B cell (primary cell): ENCODE measurements around the gene KRT77. TPM values are rescaled to one million over a fixed set of nuclear protein-coding genes. Genes with fewer than 3 reads are reported as not detected.

ENCODE experiments used
- ATAC-seq: fragments of 200-7000 bp; cut with Tn5 transposase; one replicate; pipeline ENCODE4 v1.10.0; 2021; ENCODE audit warnings: low read depth, mild to moderate bottlenecking, moderate number of reproducible peaks, moderate library complexity
- CTCF ChIA-PET: fragments of 350-600 bp; sonication (Branson Sonifier 250); formaldehyde crosslinking; loops from one replicate; lab custom pipeline; 2021; ENCODE audit warnings: antibody characterized with exemption, inconsistent platforms; lab: Charles Lee
- POLR2A ChIA-PET: fragments of 350-600 bp; sonication (Branson Sonifier 250); formaldehyde crosslinking; loops from one replicate; lab custom pipeline; 2021; ENCODE audit warnings: antibody characterized with exemption; lab: Charles Lee
- DNase-seq: peaks from one replicate; pipeline ENCODE4 v3.0.0; 2013
- H2AFZ ChIP-seq: 2 replicates; pipeline ENCODE4 v1.6.1; 2012; ENCODE audit warnings: mild to moderate bottlenecking, low read depth, low read length; ENCODE audit not compliant: insufficient read depth, poor library complexity, severe bottlenecking
- H3K27ac ChIP-seq, 2 donors: 1 replicate in 1 of 2; 2 replicates in 1 of 2; pipeline ENCODE4 v1.5.1; 2012 to 2013; ENCODE audit warnings: low read length in 2 of 2, mild to moderate bottlenecking in 2 of 2, moderate library complexity in 1 of 2
- H3K27me3 ChIP-seq, 4 experiments: fragments of 200-600 bp in 1 of 4; sonication (generic) in 1 of 4; replicated peaks in 1 of 4; 1 replicate in 2 of 4; 2 replicates in 2 of 4; pipeline versions ENCODE4 v1.6.1 to v1.7.0; 2013 to 2016; ENCODE audit warnings: low read length in 3 of 4, mild to moderate bottlenecking in 2 of 4, mixed read lengths in 1 of 4, moderate library complexity in 1 of 4; ENCODE audit not compliant: insufficient read depth in 4 of 4, control insufficient read depth in 3 of 4; ENCODE audit errors: control extremely low read depth in 1 of 4
- H3K36me3 ChIP-seq, 2 experiments: replicated peaks in 1 of 2; 1 replicate in 1 of 2; 2 replicates in 1 of 2; pipeline versions ENCODE4 v1.6.1 to v1.7.1; 2013; ENCODE audit warnings: low read length in 1 of 2; ENCODE audit not compliant: insufficient read depth in 2 of 2, control insufficient read depth in 1 of 2; ENCODE audit errors: control extremely low read depth in 1 of 2, extremely low read depth in 1 of 2
- H3K4me1 ChIP-seq, 2 donors: fragments of 200-600 bp in 1 of 2; sonication (generic) in 1 of 2; 1 replicate in 1 of 2; 2 replicates in 1 of 2; pipeline versions ENCODE4 v1.5.1 to v1.6.1; 2013 to 2017; ENCODE audit warnings: low read length in 2 of 2; ENCODE audit not compliant: control insufficient read depth in 2 of 2, insufficient read depth in 2 of 2
- H3K4me2 ChIP-seq: replicated peaks from 2 replicates; pipeline ENCODE3; 2012; ENCODE audit warnings: mild to moderate bottlenecking, low read depth, low read length; ENCODE audit not compliant: poor library complexity, severe bottlenecking
- H3K4me3 ChIP-seq, 5 experiments: fragments of 200-600 bp in 1 of 5; sonication (generic) in 1 of 5; 1 replicate in 3 of 5; 2 replicates in 2 of 5; pipeline versions ENCODE4 v1.5.1 to v1.7.0; 2011 to 2016; ENCODE audit warnings: low read length in 4 of 5, mild to moderate bottlenecking in 4 of 5, low read depth in 2 of 5, control low read depth in 1 of 5, moderate library complexity in 1 of 5; ENCODE audit not compliant: insufficient read depth in 1 of 5; ENCODE audit errors: control extremely low read depth in 1 of 5, extremely low read depth in 1 of 5
- H3K79me2 ChIP-seq: fragments of 200-600 bp; sonication (generic); one replicate; pipeline ENCODE4 v1.6.0; 2016; ENCODE audit warnings: low read length; ENCODE audit not compliant: control insufficient read depth, insufficient read depth
- H3K9ac ChIP-seq: fragments of 200-600 bp; sonication (generic); 2 replicates; pipeline ENCODE4 v1.6.1; 2017; ENCODE audit warnings: mild to moderate bottlenecking, low read length, moderate library complexity
- H3K9me3 ChIP-seq, 3 donors: one replicate each; pipeline versions ENCODE4 v1.6.1 to v1.7.1; 2013; ENCODE audit warnings: low read length in 2 of 3; ENCODE audit not compliant: control insufficient read depth in 2 of 3, insufficient read depth in 1 of 3; ENCODE audit errors: control extremely low read depth in 1 of 3
- H4K20me1 ChIP-seq: 2 replicates; pipeline ENCODE4 v1.6.0; 2012; ENCODE audit warnings: mild to moderate bottlenecking, low read length; ENCODE audit not compliant: insufficient read depth, control insufficient read depth, poor library complexity, severe bottlenecking
- H3K27ac Mint-ChIP-seq: one replicate; pipeline ENCODE4 v1.8.0; 2021; ENCODE audit warnings: mixed read lengths
- H3K27me3 Mint-ChIP-seq: one replicate; pipeline ENCODE4 v1.8.0; 2021; ENCODE audit warnings: mixed read lengths
- H3K4me1 Mint-ChIP-seq: one replicate; pipeline ENCODE4 v1.8.0; 2021; ENCODE audit warnings: mixed read lengths
- H3K4me3 Mint-ChIP-seq: one replicate; pipeline ENCODE4 v1.8.0; 2021; ENCODE audit warnings: mixed read lengths
- H3K9me3 Mint-ChIP-seq: one replicate; pipeline ENCODE4 v1.8.0; 2022; ENCODE audit warnings: mixed read lengths; ENCODE audit not compliant: insufficient read depth
- CTCF ChIP-seq: fragments of 200-600 bp; IDR thresholded peaks from one replicate; pipeline ENCODE4 v1.8.0; 2022; ENCODE audit warnings: antibody characterized with exemption, mild to moderate bottlenecking
- EZH2 ChIP-seq: IDR thresholded peaks from 2 replicates; pipeline ENCODE4 v1.6.1; 2012; ENCODE audit warnings: borderline replicate concordance, low read depth, mild to moderate bottlenecking, moderate library complexity, low read length; ENCODE audit not compliant: insufficient read depth, poor library complexity, severe bottlenecking
- WGBS: methylation state at CpG from one replicate; pipeline ENCODE4 v1.1.5; 2013; ENCODE audit warnings: missing lambda C conversion rate; ENCODE audit not compliant: insufficient coverage; 5-methylcytosine and 5-hydroxymethylcytosine counted together
- intact Hi-C: fragments of 100-400 bp; cut with micrococcal nuclease; formaldehyde crosslinking; loops from one replicate; pipeline ENCODE4 v1.10.0; 2022
- polyA plus RNA-seq: library from polyadenylated mRNA; depleted of rRNA; stranded (reverse); fragments of >200 nt; gene quantifications from 2 replicates; pipeline ENCODE4 v1.2.3, GENCODE V29; 2012
- total RNA-seq, 2 donors: library from RNA; stranded (reverse); fragments of 120-200 nt in 1 of 2; gene quantifications; 1 replicate in 1 of 2; 2 replicates in 1 of 2; pipeline versions ENCODE4 v1.2.3 to v1.2.4, GENCODE V29; 2013 to 2022

KRT77 gene
- total and polyA plus RNA-seq, 2 donors (not counting 1 experiment from before 2014, with no cell fraction given): not detected

DNA sequence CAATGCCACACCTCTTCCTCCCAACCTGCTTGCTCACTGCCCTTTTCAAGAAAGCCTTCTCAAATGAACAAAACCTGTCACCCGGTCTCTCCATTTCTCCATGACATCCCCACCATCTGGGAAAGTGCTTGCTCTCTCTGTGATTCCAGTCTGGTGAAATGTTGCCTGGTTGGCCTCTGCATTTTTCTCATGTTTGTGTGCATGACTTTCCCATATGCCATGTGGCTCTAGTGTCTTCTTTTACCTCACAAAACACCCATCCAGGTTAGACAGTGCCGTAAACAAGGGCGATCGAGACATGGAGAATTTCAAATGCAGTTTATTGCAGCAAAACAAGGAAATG lies 28.9 kb downstream of the KRT77 start:
- intact Hi-C loops: no loop called here
- ChIA-PET CTCF (no interaction called here), POLR2A (no interaction called here)
- Histone ChIP-seq H2AFZ (no peak overlapping the region), H3K79me2 (no peaks in the 10 kb centered on the region), H3K9me3 (no peaks in the 10 kb centered on the region), H3K27ac (no peak overlapping the region), H3K4me2 (no peak overlapping the region), H3K9ac (no peak overlapping the region), H3K4me3 (no peak overlapping the region), H3K4me1 (no peaks in the 10 kb centered on the region), H4K20me1 (no peaks in the 10 kb centered on the region), H3K27me3 (no peaks in the 10 kb centered on the region), H3K36me3 (no peaks in the 10 kb centered on the region)
- Mint-ChIP-seq H3K27me3 (peaks cover 21% of the 10 kb centered on the region), H3K27ac (no peak overlapping the region), H3K4me1 (no peaks in the 10 kb centered on the region), H3K9me3 (no peaks in the 10 kb centered on the region), H3K4me3 (no peak overlapping the region)
- 100% methylated on average over 3 of the region's 4 CpGs for WGBS
- no peak for DNase-seq
- ATAC-seq: no peak
- TF ChIP-seq EZH2 (no peak), CTCF (no peak)

DNA sequence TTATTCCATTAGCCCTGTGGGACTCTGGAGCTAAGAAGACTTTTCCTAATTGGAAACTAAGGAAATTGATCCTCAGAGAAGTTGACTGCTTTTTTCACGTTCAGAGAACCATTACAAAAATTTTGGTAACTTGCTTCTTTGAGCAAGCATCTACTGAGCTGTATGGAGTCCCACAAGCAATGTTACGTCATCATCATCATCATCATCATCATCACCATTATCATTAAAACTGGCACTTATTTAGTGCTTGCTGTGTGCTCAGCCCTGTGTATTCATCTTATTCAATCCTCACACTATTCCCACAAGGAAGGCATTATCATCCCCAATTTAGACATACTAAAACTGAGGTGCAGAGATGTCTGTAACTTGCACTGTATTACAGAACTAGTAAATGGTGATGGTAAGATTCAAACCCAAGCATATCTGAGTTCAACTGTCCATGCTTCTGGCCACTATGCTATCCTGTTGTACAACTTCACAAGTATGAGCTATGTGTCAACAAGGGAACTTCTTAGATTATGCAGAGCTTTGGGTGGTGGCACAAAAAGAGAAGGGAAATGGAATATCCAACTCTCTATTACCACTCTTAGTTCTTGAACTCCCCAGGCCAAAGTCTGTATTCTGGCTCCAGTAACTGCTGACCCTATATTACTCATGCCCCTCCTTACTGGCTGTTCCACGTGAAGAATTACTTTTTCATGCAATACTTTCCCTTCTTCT lies 29.5 kb downstream of the KRT77 start:
- Mint-ChIP-seq H3K27me3 (peaks cover 19% of the 10 kb centered on the region), H3K27ac (no peak overlapping the region), H3K9me3 (no peaks in the 10 kb centered on the region), H3K4me1 (no peaks in the 10 kb centered on the region), H3K4me3 (no peak overlapping the region)
- Histone ChIP-seq H3K4me1 (no peaks in the 10 kb centered on the region), H3K4me2 (no peak overlapping the region), H3K4me3 (no peak overlapping the region), H3K79me2 (no peaks in the 10 kb centered on the region), H3K36me3 (no peaks in the 10 kb centered on the region), H3K27me3 (no peaks in the 10 kb centered on the region), H2AFZ (no peak overlapping the region), H3K9ac (no peak overlapping the region), H3K27ac (no peak overlapping the region), H4K20me1 (no peaks in the 10 kb centered on the region), H3K9me3 (no peaks in the 10 kb centered on the region)
- POLR2A ChIA-PET: no interaction called here
- intact Hi-C loops: no loop called here
- CTCF ChIA-PET: no interaction called here
- WGBS: 72% methylated on average over 3 of the region's 3 CpGs
- no peak for ATAC-seq
- TF ChIP-seq EZH2: no peak
- TF ChIP-seq CTCF: no peak
- no peak for DNase-seq
